ENCODE results near the gene PDZD2.

DNA sequence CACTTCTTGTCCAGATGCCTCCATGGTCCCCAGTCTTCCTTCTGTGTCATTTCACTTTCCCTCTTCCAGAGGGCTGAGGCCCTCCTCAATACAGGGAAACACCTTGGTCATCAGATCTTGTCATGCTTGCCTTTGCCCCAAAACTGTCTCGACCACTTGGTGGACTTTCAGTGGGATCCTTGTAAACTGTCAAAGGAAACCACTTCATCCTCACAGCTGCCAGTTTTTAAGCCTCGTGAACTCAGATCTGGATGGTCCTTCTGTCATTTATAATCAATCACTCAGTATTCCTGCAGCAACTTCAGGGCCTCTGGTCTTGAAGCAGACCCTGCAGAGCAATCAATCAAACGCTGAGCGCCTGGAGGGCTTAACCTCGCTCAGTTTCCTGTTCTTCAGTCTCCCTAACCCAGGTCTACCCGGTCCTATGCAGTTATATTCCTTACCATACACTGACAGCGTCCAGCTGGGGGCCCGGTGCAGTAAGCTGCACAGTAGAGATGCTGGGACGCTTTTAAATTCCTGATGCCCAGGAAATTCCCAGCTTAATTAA, 460.6 kb downstream of the PDZD2 start:
- TF ChIP-seq EZH2phosphoT487 (IDR thresholded peaks at IDR 0.05; ENCODE audit: insufficient read depth, low read depth) (no peak), EZH2 (IDR thresholded peaks at IDR 0.05; ENCODE audit: insufficient read depth, poor library complexity, severe bottlenecking) (no peak)
